Activated CD8-positive, alpha-beta memory T cell treated with anti-CD3 and anti-CD28 coated beads, Interleukin-2, amount 10 ng/mL, durations not matched to agents 7 days and 5 days (primary cell): ENCODE results near the gene TFDP2. TPM values are rescaled to one million over a fixed set of nuclear protein-coding genes. Genes with fewer than 3 reads are reported as not detected.
"Not testable (repeated sequence)": the region's sequence is repeated elsewhere in the genome, so short reads cannot be mapped to it uniquely, and the experiment has no call there.

Experiments
- ATAC-seq: fragments of 150-1000 bp; cut with Tn5 transposase; one replicate; pipeline ENCODE4 v1.10.0; 2021; ENCODE audit warnings: moderate library complexity
- CTCF ChIA-PET: fragments of 350-600 bp; sonication (Branson Sonifier 250); formaldehyde crosslinking; loops from one replicate; lab custom pipeline; 2021; ENCODE audit warnings: antibody characterized with exemption; lab: Charles Lee
- DNase-seq: peaks from one replicate; pipeline ENCODE4 v3.0.0-alpha.2; 2020
- H3K27ac Mint-ChIP-seq: one replicate; pipeline ENCODE4 v1.8.0; 2021; ENCODE audit warnings: mild to moderate bottlenecking, mixed read lengths
- H3K27me3 Mint-ChIP-seq: one replicate; pipeline ENCODE4 v1.8.0; 2021; ENCODE audit warnings: mixed read lengths
- H3K36me3 Mint-ChIP-seq: one replicate; pipeline ENCODE4 v1.8.0; 2021; ENCODE audit warnings: mild to moderate bottlenecking, mixed read lengths
- H3K4me1 Mint-ChIP-seq: one replicate; pipeline ENCODE4 v1.8.0; 2021; ENCODE audit warnings: mixed read lengths
- H3K4me3 Mint-ChIP-seq: one replicate; pipeline ENCODE4 v1.8.0; 2021; ENCODE audit warnings: mild to moderate bottlenecking, moderate library complexity, mixed read lengths
- H3K9me3 Mint-ChIP-seq: one replicate; pipeline ENCODE4 v1.8.0; 2022; ENCODE audit warnings: low read depth, mixed read lengths
- total RNA-seq, 2 experiments: library from RNA; stranded (reverse); gene quantifications; one replicate each; pipeline ENCODE4 v1.2.3, GENCODE V29; 2021

The TFDP2 gene
- total RNA-seq, 2 experiments from 2014 or later, result 29.0 to 33.7 TPM

GRCh38 chr3:141929341-141929995, 219.9 kb downstream of the TFDP2 start:
- H3K27ac Mint-ChIP-seq, result no peak overlapping the region
- no peak for ATAC-seq
- no peaks in the 10 kb centered on the region for H3K9me3 Mint-ChIP-seq

DNA sequence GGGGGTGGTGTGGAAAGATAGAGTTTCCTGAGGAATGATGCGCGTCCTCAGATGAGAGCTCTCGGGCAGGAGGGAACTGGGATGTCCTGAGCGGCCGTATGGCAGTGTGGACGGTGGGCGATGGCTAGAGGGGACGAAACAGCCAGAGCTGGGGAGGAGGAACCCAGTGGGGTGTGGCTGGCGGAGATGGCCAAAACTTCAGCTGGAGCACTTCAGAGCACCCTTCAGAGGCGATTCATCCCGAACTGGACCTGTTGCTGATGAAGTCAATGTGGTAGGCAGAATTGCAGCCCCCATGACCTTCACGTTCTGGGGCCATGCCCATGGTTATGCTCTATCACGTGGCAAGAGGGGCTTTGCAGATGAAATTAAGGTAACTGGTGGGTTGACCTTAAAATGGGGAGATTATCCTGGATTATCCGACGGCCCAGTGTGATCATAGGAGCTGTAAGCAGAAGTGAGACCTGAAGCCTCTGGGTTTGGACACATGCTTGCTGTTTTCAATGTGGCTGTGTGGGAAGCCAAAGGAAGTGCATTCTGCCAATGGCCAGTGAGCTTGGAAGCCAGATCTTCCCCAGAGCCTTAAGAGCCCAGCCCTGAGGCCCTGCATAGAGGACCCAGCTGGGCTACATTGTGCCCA, 220.6 kb downstream of the TFDP2 start:
- no peak for ATAC-seq
- DNase-seq, result peak; percentile 21
- Mint-ChIP-seq H3K27ac (no peak overlapping the region), H3K4me3 (no peak overlapping the region), H3K27me3 (no peaks in the 10 kb centered on the region), H3K4me1 (no peaks in the 10 kb centered on the region), H3K9me3 (no peaks in the 10 kb centered on the region), H3K36me3 (peaks cover 23% of the 10 kb centered on the region)
- CTCF ChIA-PET, result interaction anchor here (1.2 kb wide), 1 partner anchor 606 kb away, joined by 3 read pairs; no protein-coding TSS in a partner anchor

More at GRCh38 chr3:141929341-141929995, 219.9 kb downstream of the TFDP2 start:
- no peaks in the 10 kb centered on the region for H3K4me1 Mint-ChIP-seq
- CTCF ChIA-PET, result no interaction called here
- peaks cover 21% of the 10 kb centered on the region for H3K36me3 Mint-ChIP-seq
- H3K27me3 Mint-ChIP-seq, result no peaks in the 10 kb centered on the region
- DNase-seq, result peak; percentile 29
- H3K4me3 Mint-ChIP-seq, result no peak overlapping the region

- Mint-ChIP-seq H3K27ac (no peak overlapping the region), H3K27me3 (no peaks in the 10 kb centered on the region), H3K9me3 (no peaks in the 10 kb centered on the region), H3K36me3 (peaks cover 29% of the 10 kb centered on the region), H3K4me3 (no peak overlapping the region), H3K4me1 (no peaks in the 10 kb centered on the region)
- CTCF ChIA-PET, result no interaction called here
- DNase-seq, result peak; percentile 12
- ATAC-seq, result no peak
Observed at GRCh38 chr3:141926929-141927328, 222.4 kb downstream of the TFDP2 start.

DNA sequence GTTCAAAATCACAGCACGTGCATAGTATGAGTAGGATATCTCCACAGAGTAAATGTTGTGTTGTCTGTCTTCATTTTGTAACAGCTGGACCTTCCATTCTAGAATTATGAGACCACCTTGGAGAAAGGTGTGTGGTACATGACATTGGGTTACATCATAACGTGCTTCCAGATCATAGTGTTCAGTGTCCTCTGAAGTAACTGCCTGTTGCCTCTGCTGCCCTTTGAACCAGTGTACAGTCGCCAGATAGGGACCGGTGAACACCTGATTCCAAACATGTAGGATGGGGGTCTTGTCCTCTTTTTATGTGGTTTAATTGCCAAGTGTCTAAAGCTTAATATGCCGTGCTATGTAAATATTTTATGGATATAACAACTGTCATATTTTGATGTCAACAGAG, 223.7 kb downstream of the TFDP2 start:
- H3K27ac Mint-ChIP-seq, H3K9me3 Mint-ChIP-seq, CTCF ChIA-PET, H3K4me3 Mint-ChIP-seq, H3K4me1 Mint-ChIP-seq, H3K27me3 Mint-ChIP-seq, ATAC-seq: not testable (repeated sequence)
- peak; percentile 38 for DNase-seq
- H3K36me3 Mint-ChIP-seq, result peaks cover 33% of the 10 kb centered on the region

DNA sequence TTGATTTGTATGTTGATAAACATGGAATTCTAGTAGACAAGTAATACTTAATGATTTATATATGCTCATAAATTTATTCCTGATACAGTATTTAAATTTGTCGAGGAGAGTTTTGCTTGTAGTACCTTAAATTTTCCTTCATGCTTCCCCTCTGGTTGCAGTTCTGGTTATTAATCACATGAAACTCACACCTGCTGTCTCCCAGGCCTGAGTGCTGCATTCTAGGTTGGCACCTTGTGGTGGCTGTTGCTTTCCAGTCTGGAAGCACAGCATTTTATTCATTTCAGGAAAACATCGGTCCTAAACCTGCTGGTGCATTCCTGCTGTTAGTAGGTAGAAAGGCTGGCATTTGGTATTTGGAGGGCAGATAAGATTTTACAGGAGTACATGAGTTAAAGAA, 228.0 kb downstream of the TFDP2 start:
- H3K4me3 Mint-ChIP-seq, result no peak overlapping the region

DNA sequence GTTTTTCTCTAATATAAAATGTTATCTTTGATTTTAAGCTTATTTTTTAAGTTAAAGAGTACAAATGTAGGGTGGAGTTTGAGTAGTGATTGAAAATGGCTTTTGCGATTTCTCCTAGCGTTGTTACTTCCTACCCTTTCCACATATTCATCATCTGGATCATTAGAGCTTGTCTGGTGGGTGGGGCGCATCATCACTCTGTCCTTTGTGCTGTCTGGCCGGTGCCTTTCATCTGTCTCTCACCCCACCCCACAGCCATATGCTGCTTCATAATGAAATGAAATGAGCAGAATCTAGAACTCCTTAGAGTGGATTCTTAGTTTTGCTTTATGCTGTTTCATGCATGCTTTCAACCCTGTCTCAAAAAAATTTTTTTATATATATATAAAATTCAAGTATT, 228.6 kb downstream of the TFDP2 start:
- H3K4me3 Mint-ChIP-seq, result no peak overlapping the region
- H3K36me3 Mint-ChIP-seq, result peaks cover 39% of the 10 kb centered on the region
- no peaks in the 10 kb centered on the region for H3K9me3 Mint-ChIP-seq
- CTCF ChIA-PET, result interaction anchor here (0.9 to 1.5 kb wide), 2 partner anchors 45 to 182 kb away, joined by 3 to 6 read pairs; partner anchors contain the start of gene RNF7
- H3K4me1 Mint-ChIP-seq, result peaks cover 4% of the 10 kb centered on the region
- ATAC-seq (no peak), DNase-seq (no peak)
- no peak overlapping the region for H3K27ac Mint-ChIP-seq
- no peaks in the 10 kb centered on the region for H3K27me3 Mint-ChIP-seq

More for the DNA sequence above, 228.0 kb downstream of the TFDP2 start:
- H3K27me3 Mint-ChIP-seq, result no peaks in the 10 kb centered on the region
- H3K36me3 Mint-ChIP-seq, result peaks cover 38% of the 10 kb centered on the region
- DNase-seq (no peak), ATAC-seq (no peak)
- CTCF ChIA-PET, result no interaction called here
- peaks cover 4% of the 10 kb centered on the region for H3K4me1 Mint-ChIP-seq
- no peaks in the 10 kb centered on the region for H3K9me3 Mint-ChIP-seq
- no peak overlapping the region for H3K27ac Mint-ChIP-seq

GRCh38 chr3:141915766-141916165, 233.6 kb downstream of the TFDP2 start:
- no peak overlapping the region for H3K27ac Mint-ChIP-seq
- no peaks in the 10 kb centered on the region for H3K27me3 Mint-ChIP-seq
- DNase-seq, result no peak
- no peak overlapping the region for H3K4me3 Mint-ChIP-seq
- peaks cover 46% of the 10 kb centered on the region for H3K36me3 Mint-ChIP-seq
- CTCF ChIA-PET, result interaction anchor here (0.6 kb wide), 1 partner anchor 341 kb away, joined by 3 read pairs; no protein-coding TSS in a partner anchor
- peaks cover 5% of the 10 kb centered on the region for H3K9me3 Mint-ChIP-seq
- H3K4me1 Mint-ChIP-seq, result peaks cover 6% of the 10 kb centered on the region
- ATAC-seq, result no peak

DNA sequence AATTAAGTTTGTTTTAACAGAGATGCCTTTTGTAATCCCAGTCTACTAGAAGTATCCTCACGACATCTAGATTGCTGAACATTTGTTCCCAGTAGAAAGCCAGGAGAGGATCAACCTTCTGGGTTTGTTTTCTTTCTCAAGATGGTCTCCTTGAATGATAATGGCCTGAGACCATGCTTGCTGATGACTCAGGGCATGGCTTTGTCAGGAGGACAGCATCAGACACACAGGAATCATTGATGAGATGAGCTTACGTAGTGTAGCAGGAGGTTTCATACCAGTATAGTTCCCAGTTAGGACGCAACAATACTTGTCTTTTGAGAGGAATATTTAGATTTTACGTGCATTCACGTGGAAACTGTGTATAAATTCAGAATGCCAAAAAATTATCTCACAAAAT, 234.3 kb downstream of the TFDP2 start:
- CTCF ChIA-PET, result interaction anchor here (2.4 kb wide), 1 partner anchor 8 kb away, joined by 13 read pairs; no protein-coding TSS in a partner anchor
- Mint-ChIP-seq H3K9me3 (peaks cover 5% of the 10 kb centered on the region), H3K27ac (no peak overlapping the region), H3K4me3 (no peak overlapping the region), H3K4me1 (peaks cover 4% of the 10 kb centered on the region), H3K36me3 (peaks cover 43% of the 10 kb centered on the region), H3K27me3 (no peaks in the 10 kb centered on the region)
- no peak for ATAC-seq
- DNase-seq, result no peak

DNA sequence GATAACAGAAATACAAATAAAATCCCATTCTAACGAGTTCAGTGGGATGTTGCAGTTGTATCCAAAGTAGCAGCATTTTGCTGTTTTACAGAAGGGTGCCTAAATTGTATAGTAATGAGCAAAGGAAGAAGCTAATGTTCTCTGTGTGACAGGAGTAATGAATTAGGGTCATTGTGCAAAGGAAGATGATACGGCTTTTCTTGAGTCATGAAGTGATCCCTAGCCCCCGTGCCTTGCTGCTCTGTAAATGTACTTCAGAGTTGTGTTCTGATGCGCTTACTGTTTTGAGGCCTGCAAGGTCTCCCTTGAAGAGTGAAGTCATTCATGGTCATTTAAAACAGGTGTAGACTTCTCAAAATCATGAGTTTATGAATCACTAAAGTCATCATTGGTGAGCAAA, 235.0 kb downstream of the TFDP2 start:
- peaks cover 5% of the 10 kb centered on the region for H3K9me3 Mint-ChIP-seq
- CTCF ChIA-PET, result interaction anchor here (1.0 to 2.7 kb wide), 10 partner anchors 9 to 338 kb away, joined by 3 to 24 read pairs (median 4); partner anchors contain the start of genes ATP1B3 and RNF7
- H3K4me3 Mint-ChIP-seq, result no peak overlapping the region

GRCh38 chr3:141913150-141913811, 236.1 kb downstream of the TFDP2 start:
- Mint-ChIP-seq H3K4me3 (no peak overlapping the region), H3K9me3 (peaks cover 5% of the 10 kb centered on the region), H3K27me3 (no peaks in the 10 kb centered on the region), H3K36me3 (peaks cover 55% of the 10 kb centered on the region), H3K27ac (peak overlapping the region; percentile 50), H3K4me1 (peaks cover 9% of the 10 kb centered on the region)
- DNase-seq (peak; percentile 69), ATAC-seq (peak; percentile 78)
- CTCF ChIA-PET, result interaction anchor here (0.6 to 2.7 kb wide), 24 partner anchors 10 to 487 kb away, joined by 3 to 24 read pairs (median 3); partner anchors contain the start of genes ATP1B3 and RNF7

More for the DNA sequence above, 235.0 kb downstream of the TFDP2 start:
- Mint-ChIP-seq H3K4me1 (peaks cover 8% of the 10 kb centered on the region), H3K27me3 (no peaks in the 10 kb centered on the region), H3K36me3 (peaks cover 48% of the 10 kb centered on the region), H3K27ac (no peak overlapping the region)
- DNase-seq (no peak), ATAC-seq (no peak)

DNA sequence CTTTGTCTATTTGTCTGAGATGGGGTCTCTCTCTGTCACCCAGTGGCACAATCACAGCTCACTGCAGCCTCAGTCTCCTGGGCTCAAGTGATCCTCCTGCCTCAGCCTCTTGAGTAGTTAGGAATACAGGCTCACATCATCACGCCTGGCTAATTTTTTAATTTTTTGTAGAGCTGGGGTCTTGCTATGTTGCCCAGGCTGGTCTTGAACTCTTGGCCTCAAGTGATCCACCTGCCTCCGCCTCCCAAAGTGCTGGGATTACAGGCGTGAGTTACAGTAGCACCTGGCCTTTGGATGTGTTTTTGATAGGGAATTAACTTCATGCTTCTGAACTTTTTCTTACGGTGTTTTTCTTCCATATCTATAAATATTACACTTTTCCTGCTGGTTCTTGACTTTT, 239.4 kb downstream of the TFDP2 start:
- H3K4me3 Mint-ChIP-seq, H3K9me3 Mint-ChIP-seq, ATAC-seq, CTCF ChIA-PET, H3K27ac Mint-ChIP-seq, DNase-seq, H3K27me3 Mint-ChIP-seq: not testable (repeated sequence)
- Mint-ChIP-seq H3K36me3 (peaks cover 54% of the 10 kb centered on the region), H3K4me1 (peaks cover 13% of the 10 kb centered on the region)

DNA sequence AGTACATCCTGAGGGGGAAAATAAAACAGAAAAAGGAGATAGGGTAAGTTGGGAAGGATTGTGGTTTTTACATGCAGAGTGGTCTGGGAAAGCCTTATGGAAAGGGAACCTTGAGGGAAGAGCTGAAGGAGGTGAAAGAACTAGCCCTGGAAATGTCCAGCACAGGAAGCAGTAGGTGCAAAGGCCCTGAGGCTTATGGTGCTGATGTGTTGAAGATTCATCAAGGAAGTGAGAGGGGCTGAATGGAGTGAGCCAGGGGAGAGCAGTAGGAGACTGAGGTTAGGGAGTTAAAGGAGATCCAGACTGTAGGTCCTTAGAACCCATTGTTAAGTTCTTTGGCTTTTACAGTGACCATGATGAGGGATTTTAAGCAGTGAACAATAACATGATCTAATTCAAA, 239.9 kb downstream of the TFDP2 start:
- Mint-ChIP-seq H3K4me1 (peaks cover 16% of the 10 kb centered on the region), H3K27ac (no peak overlapping the region), H3K36me3 (peaks cover 56% of the 10 kb centered on the region), H3K9me3 (peaks cover 5% of the 10 kb centered on the region), H3K4me3 (no peak overlapping the region), H3K27me3 (no peaks in the 10 kb centered on the region)
- DNase-seq (no peak), ATAC-seq (no peak)
- CTCF ChIA-PET, result interaction anchor here (1.4 kb wide), 1 partner anchor 9 kb away, joined by 4 read pairs; no protein-coding TSS in a partner anchor

DNA sequence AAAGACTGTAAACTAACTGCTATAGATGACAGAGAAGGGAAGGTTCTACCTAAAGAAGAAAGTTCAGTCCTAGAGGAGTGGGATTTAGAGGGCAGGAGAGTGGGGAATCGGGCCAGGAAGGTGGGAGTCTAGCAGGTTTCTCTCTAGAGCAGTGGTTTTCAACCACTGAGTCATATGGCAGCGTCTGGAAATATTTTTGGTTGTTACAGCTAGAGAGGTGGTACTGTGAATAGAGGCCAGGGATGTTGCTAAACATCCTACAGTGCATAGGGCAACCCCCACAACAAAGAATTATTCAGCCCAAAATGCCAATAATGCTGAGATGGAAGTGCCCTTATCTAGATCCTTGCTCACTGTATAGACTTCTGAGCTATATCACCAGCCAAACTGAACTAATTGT, 244.2 kb downstream of the TFDP2 start:
- no peak overlapping the region for H3K4me3 Mint-ChIP-seq
- peak overlapping the region; percentile 58 for H3K27ac Mint-ChIP-seq
- H3K36me3 Mint-ChIP-seq, result peaks cover 52% of the 10 kb centered on the region
- ATAC-seq (peak; percentile 40), DNase-seq (no peak)
- H3K9me3 Mint-ChIP-seq, result peaks cover 3% of the 10 kb centered on the region
- CTCF ChIA-PET, result interaction anchor here (1.5 kb wide), 1 partner anchor 30 kb away, joined by 7 read pairs; no protein-coding TSS in a partner anchor
- no peaks in the 10 kb centered on the region for H3K27me3 Mint-ChIP-seq
- peaks cover 31% of the 10 kb centered on the region for H3K4me1 Mint-ChIP-seq
